NCI-H446 (cell line): ENCODE data around the gene ITFG2.
A peak's percentile ranks its signal among the peaks of the same experiment; 100 is the strongest.

Experiments
- DNase-seq, 2 experiments: peaks; one replicate each; lab custom pipeline; 2025; lab: John Stamatoyannopoulos, UW

The ITFG2 gene

GRCh38 chr12:2795291-2796186, 16.9 kb upstream of the ITFG2 start:
- peak; percentile 31 to 68 for DNase-seq

- DNase-seq: no peak
These were observed 16.2 kb upstream of the ITFG2 start for GRCh38 chr12:2796187-2796666.

- no peak for DNase-seq
These were observed 14.6 kb upstream of the ITFG2 start for GRCh38 chr12:2797721-2798418.

- peak in 1 of 2 experiments; percentile 28 for DNase-seq
These were observed 12.4 kb upstream of the ITFG2 start for GRCh38 chr12:2800046-2800570.

- DNase-seq: peak; percentile 46 to 91
These were observed 11.3 kb upstream of the ITFG2 start for GRCh38 chr12:2801044-2801783.

- no peak for DNase-seq
These were observed 8.7 kb upstream of the ITFG2 start for GRCh38 chr12:2803635-2804392.

GRCh38 chr12:2804393-2805142, 7.9 kb upstream of the ITFG2 start:
- DNase-seq: peak; percentile 11 to 67

GRCh38 chr12:2805143-2805520, 7.3 kb upstream of the ITFG2 start:
- no peak for DNase-seq

GRCh38 chr12:2806700-2807099, 5.8 kb upstream of the ITFG2 start:
- peak; percentile 9 to 40 for DNase-seq

GRCh38 chr12:2811801-2812200, 667 bp upstream of the ITFG2 start:
- DNase-seq: no peak

GRCh38 chr12:2813214-2814185, 1.0 kb downstream of the ITFG2 start:
- DNase-seq: peak; percentile 16 to 70

GRCh38 chr12:2819810-2820209, 7.3 kb downstream of the ITFG2 start:
- no peak for DNase-seq

- no peak for DNase-seq
These were observed 8.0 kb downstream of the ITFG2 start for GRCh38 chr12:2820432-2820831.

GRCh38 chr12:2823483-2823882, 11.0 kb downstream of the ITFG2 start:
- DNase-seq: no peak

GRCh38 chr12:2824541-2824940, 12.1 kb downstream of the ITFG2 start:
- DNase-seq: no peak

GRCh38 chr12:2825132-2825531, 12.7 kb downstream of the ITFG2 start:
- no peak for DNase-seq

- DNase-seq: no peak
These were observed 13.6 kb downstream of the ITFG2 start for GRCh38 chr12:2826036-2826435.

- no peak for DNase-seq
These were observed 14.4 kb downstream of the ITFG2 start for GRCh38 chr12:2826721-2827515.

GRCh38 chr12:2829275-2829674, 16.8 kb downstream of the ITFG2 start:
- DNase-seq: no peak
